C4-2B (cell line): ENCODE data around the gene REC8.

Experiments used
- H3K27ac ChIP-seq: fragments of 450-650 bp; 2 replicates; pipeline ENCODE4 v1.5.1; 2017
- ZFX ChIP-seq: fragments of 450-650 bp; IDR thresholded peaks from 2 replicates; pipeline ENCODE4 v1.6.1; 2017
- TF ChIP-seq, protein P1 (sequence below): fragments of 450-650 bp; conservative IDR thresholded peaks from 2 replicates; pipeline ENCODE4 v1.5.1; 2017; ENCODE audit warnings: mild to moderate bottlenecking

REC8 gene

DNA sequence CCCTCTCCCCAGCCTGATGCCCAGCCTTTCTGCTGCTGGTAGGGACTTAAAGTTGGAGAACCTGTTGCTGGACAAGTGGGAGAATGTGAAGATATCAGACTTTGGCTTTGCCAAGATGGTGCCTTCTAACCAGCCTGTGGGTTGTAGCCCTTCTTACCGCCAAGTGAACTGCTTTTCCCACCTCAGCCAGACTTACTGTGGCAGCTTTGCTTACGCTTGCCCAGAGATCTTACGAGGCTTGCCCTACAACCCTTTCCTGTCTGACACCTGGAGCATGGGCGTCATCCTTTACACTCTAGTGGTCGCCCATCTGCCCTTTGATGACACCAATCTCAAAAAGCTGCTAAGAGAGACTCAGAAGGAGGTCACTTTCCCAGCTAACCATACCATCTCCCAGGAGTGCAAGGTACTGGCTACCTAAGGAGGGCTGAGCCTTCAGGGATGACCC, 35.2 kb downstream of the REC8 start:
- no peak overlapping the region for H3K27ac ChIP-seq
- TF ChIP-seq, protein P1, sequence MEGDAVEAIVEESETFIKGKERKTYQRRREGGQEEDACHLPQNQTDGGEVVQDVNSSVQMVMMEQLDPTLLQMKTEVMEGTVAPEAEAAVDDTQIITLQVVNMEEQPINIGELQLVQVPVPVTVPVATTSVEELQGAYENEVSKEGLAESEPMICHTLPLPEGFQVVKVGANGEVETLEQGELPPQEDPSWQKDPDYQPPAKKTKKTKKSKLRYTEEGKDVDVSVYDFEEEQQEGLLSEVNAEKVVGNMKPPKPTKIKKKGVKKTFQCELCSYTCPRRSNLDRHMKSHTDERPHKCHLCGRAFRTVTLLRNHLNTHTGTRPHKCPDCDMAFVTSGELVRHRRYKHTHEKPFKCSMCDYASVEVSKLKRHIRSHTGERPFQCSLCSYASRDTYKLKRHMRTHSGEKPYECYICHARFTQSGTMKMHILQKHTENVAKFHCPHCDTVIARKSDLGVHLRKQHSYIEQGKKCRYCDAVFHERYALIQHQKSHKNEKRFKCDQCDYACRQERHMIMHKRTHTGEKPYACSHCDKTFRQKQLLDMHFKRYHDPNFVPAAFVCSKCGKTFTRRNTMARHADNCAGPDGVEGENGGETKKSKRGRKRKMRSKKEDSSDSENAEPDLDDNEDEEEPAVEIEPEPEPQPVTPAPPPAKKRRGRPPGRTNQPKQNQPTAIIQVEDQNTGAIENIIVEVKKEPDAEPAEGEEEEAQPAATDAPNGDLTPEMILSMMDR = no peak
- TF ChIP-seq ZFX = no peak

DNA sequence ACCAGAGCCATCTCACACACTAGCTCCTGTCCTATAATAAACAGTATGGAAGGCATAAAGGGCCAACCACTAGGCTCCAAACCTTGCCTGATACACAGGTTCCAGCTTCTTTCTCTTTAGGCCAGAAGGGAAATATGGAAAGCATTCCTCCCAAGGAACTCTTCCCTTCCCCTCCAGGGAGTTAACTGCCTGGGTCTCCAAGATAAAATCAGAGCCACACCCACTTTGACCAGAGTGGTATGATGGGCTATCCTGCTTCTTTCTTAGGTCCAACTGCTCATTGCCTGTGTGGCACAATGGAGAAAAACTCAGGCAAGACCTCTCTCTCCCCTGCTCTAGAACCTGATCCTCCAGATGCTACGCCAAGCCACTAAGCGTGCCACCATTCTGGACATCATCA, 35.7 kb downstream of the REC8 start:
- TF ChIP-seq, protein P1 = no peak
- no peak for TF ChIP-seq ZFX
- no peak overlapping the region for H3K27ac ChIP-seq

DNA sequence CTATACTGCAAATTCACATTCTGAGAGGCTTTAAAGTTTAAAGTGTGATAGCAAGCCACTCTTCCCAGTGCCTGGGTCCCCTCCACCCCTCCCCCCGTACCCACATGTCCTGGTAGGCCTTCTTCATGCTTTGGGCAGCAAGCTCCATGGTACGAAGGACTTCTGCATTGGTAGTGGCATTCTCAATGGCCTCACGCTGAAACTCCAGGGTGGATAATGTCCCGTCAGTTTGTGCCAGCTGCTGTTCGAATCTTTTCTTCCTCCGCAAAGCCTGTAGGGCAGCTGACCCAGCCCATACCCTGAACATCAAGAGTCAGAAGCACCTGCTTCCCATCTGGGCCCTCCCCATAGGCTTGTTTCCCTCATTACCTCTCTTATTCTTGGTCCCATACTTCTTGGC, 39.4 kb downstream of the REC8 start:
- no peak overlapping the region for H3K27ac ChIP-seq
- no peak for TF ChIP-seq ZFX
- TF ChIP-seq, protein P1 = no peak

DNA sequence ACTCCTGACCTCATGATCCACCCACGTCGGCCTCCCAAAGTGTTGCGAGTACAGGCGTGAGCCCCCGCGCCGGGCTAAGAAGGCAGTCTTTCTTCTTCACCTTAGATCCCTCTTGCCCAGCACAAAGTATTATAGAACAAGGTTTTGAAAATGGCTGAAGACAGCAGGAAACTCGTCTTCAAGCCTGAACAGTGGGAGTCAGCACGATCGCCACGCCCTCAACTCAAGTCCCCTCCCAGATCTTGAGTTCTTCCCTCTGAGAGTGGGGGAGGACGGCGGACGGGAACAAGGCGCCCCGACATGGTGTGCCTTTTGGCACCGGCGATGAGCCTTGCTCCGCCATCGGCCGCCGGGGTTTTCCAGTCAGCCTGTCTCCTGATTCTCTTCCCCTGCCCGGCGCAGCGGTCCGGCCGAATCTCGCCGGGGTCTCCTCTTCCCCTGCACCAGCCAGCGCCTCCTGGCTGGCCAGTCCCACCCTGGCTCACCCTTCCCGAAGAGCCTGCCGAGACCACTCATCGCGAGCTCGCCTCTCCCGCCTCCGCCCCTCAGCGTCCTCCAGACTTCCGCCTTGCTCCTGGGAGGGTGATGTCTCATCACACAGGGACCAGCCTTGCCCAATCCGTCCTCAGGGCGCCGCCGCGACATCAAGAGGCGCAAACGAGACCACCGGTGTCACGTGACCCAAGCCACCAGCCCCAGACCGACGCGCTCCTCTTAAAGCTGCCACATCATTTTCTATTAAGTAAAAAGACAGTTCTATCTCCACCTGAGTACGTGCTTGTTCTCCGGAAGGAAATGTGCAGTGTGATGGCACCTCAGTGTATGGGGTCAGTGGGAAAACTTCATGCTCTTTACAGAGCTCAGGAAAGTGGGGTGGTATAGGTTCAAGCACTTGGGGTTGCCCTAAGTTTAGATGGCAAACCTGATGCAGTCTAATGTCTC, 41.3 kb downstream of the REC8 start, which contains the start of gene CHMP4A:
Gene CHMP4A (minus strand): TSS at position 565 of the 942 bp plus-strand sequence. CDS start 49 bp downstream, at position 516.
- H3K27ac ChIP-seq = peak within 1 kb of the TSS; percentile 48
- TF ChIP-seq, protein P1 = no peak
- no peak for TF ChIP-seq ZFX

DNA sequence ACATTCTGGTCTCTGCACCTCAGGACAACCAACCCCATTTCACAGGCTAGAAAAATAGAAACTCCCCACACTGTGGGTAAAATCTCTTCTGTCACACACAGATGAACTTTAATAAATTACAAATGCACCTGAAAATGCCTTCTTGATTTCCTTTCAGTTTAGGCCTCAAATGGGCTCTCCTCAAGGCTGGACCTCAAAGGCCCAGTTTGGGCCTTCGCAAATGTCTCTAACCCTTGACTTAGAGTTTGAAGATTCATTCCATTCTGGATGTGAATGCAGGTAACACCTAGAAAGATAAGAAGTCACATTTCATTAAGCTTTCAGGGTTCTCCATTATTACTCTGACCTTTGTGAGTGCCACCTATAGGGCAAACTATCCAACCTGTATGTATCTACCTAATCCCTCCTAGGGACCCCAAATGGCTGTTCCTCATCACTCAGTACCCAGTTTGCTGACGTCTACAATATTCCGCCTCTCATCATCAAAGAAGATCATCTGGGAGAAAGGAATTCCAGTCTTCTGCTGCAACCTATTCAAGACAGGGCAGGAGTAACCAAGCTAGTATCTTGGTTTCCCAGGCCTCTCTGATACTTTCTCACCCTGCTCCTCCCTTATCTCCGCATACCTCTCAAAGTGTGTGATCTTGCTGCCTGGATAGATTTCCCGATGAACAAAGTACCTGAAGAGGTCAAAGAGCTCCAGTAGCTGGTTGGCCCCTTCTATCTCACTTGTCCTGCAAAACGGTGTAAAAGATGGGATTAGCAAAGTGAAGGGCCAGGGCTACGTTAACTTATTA, 42.2 kb downstream of the REC8 start:
- no peak overlapping the region for H3K27ac ChIP-seq

DNA sequence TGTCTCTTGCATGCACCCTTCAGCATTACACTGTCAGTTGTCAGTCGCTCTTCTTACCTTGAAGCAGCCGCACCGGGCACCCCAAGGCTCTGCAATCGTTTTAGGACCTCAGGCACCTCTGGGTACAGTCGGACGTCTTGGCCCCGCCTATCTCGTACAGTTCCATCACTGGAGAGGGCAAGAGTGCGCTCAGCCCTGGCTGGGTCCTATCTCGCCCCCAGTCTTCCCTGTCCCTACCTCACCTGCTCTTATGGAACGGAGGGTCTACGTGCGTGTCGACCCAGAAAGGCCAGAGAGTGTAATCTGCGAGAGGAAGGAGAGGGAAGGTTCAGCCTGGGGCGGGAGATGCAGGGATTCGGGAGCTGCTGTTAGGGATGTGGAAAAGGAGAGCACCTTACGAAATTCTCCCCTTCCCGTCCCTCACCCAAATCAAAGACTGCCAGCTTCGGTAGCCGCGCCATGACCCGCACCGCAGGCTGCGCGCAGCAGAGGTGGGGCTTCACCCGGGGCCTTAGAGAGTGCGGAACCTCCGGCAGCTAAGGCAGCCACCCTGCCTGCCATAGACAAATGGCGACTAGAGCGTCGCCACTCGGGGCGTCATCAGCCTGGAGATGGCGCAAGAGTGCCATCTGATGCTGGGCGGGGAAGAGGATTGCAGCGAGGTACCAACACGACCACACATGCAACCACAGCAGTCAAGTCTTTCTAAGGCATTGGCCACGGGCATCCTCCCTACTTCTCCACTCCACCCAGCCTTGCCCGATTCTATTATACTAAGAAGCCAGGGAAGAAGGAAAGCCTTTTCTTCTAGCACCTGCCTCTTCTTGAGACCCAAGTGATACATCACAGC, 43.8 kb downstream of the REC8 start, which contains the start of gene MDP1:
Gene MDP1 (minus strand): TSS at position 572 of the 850 bp plus-strand sequence. CDS start 111 bp downstream, at position 461.
- H3K27ac ChIP-seq = peak within 1 kb of the TSS; percentile 71
- TF ChIP-seq, protein P1 = peak; percentile 79
- no peak for TF ChIP-seq ZFX

More for the DNA sequence above, 42.2 kb downstream of the REC8 start:
- TF ChIP-seq ZFX = no peak
- TF ChIP-seq, protein P1 = no peak
